Fibroblast of gingiva (primary cell): Measurements from ENCODE around the gene ADGRG3.

Source experiments
- DNase-seq: peaks from one replicate; pipeline ENCODE4 v3.0.0-alpha.2; 2011; ENCODE audit warnings: low read depth

ADGRG3 gene

DNA sequence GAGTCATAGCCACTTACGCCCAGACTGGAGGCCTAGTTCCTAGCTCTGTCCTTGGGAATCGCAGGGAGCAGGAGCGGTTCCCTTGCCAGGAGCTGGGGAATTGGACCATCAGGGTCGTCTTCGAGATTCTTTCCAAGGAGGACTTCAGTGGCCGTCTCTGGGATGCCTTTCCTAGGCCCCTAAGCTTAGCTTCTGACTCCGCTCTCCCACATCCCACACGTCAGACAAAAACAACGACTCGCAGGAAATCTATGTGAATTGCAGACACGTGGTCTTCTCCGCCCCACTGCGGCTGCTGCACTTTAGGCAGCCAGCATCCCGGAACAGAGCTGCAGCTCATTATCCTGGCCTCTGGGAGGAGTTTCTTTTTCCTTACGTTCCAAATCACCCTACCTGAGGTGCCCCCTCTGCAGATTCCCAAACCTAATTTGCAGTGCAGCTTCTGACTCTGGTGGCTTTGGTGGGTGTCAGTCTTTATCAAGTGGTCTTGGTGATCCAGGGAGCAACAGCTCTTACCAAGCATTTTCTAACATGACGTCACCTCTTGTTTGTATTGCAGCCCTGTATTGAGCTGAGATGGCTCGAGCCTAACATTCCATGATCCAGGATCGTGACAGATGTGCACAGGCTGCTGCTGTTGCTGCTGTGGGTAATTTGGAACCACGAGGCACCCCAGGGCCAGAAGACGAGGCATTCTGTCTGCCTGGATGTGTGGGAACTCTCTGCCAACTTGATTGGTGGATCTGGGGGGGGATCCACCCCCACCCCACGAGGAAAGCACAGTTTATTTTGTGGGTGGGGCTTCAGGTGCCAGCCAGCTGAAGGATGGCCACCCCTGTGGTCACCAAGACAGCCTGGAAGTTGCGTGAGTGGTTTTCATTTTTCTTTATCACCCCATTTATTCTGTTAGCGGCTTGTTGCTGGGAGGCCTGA lies 68.6 kb downstream of the ADGRG3 start:
- peak; percentile 68 for DNase-seq

DNA sequence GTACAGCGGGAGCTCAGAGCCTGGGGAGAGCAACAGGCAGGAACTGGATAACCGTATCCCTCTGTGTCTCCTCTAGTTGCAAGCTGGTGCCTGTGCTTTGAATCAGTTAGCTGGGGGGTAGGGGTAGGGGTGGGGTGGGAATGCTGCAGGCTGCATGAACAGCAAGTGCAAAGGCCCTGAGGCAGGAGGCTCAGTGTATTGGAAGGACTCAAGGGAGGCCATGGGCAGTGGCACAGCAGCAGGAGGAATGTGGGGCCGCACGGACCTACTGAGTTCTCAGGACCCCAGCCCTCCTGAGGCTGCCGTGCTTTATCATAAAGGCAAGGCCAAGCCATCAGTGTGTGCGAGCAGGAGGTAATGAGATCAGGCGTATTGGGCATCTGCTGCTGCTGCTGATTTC lies 70.7 kb downstream of the ADGRG3 start:
- no peak for DNase-seq
